HCT116 (cell line): ENCODE measurements around the gene YY1. TPM values are rescaled to one million over a fixed set of nuclear protein-coding genes. Genes with fewer than 3 reads are reported as not detected.

ENCODE experiments used
- ATAC-seq: fragments of 200-7000 bp; cut with Tn5 transposase; 2 replicates; pipeline ENCODE4 v1.9.1; 2020; ENCODE audit warnings: mild to moderate bottlenecking, moderate library complexity
- BruUV-seq: library from RNA; stranded (reverse); fragments of 400-500 nt; replicated peaks from 2 replicates; lab custom pipeline; 2021; lab: Mats Ljungman, UMichigan
- CTCF ChIA-PET: fragments of 300-600 bp; sonication (Branson Sonifier 250); formaldehyde crosslinking; loops from one replicate; lab custom pipeline; 2021; ENCODE audit warnings: antibody characterized with exemption; lab: Charles Lee
- POLR2A ChIA-PET: fragments of 300-600, 350-600 bp; sonication (Branson Sonifier 250); formaldehyde crosslinking; loops from one replicate; lab custom pipeline; 2021; ENCODE audit warnings: antibody characterized with exemption; lab: Charles Lee
- RAD21 ChIA-PET, 2 experiments: fragments of 300-600 bp; sonication (Branson Sonifier 250); formaldehyde crosslinking; loops; one replicate each; lab custom pipeline; 2023; ENCODE audit warnings: low total read pairs in 2 of 2; ENCODE audit not compliant: uncharacterized antibody in 2 of 2, unreplicated experiment in 2 of 2, low non-redundant PET in 1 of 2; lab: Charles Lee
- DNase-seq: peaks from one replicate; pipeline ENCODE4 v3.0.0-alpha.2; 2010; ENCODE audit warnings: low read depth, low spot score
- H2AFZ ChIP-seq: fragments of 200-600 bp; shearing (Covaris generic), sonication (generic); 2 replicates; pipeline ENCODE4 v1.6.1; 2017; ENCODE audit warnings: low read depth, mixed run types, mixed read lengths, antibody characterized with exemption, low read length; ENCODE audit not compliant: poor library complexity, severe bottlenecking
- H3K27ac ChIP-seq: 2 replicates; pipeline ENCODE4 v1.5.1; 2012; ENCODE audit warnings: low read depth, low read length
- H3K27me3 ChIP-seq: fragments of 200-600 bp; sonication (generic); 2 replicates; pipeline ENCODE4 v1.6.1; 2016; ENCODE audit warnings: mixed run types, low read length, mixed read lengths; ENCODE audit not compliant: insufficient read depth
- H3K36me3 ChIP-seq, 2 experiments: fragments of 200-500 bp in 1 of 2; fragments of 200-600 bp in 1 of 2; sonication (Bioruptor generic) in 1 of 2; sonication (generic) in 1 of 2; 2 replicates each; pipeline versions ENCODE4 v1.5.1 to v1.6.1; 2014 to 2016; ENCODE audit warnings: low read length in 2 of 2, inconsistent platforms in 1 of 2, mixed read lengths in 1 of 2, mixed run types in 1 of 2; ENCODE audit not compliant: insufficient read depth in 2 of 2, control insufficient read depth in 1 of 2
- H3K4me1 ChIP-seq, 2 experiments: fragments of 200-600 bp in 1 of 2; sonication (generic) in 1 of 2; 2 replicates each; pipeline versions ENCODE4 v1.5.1 to v1.6.1; 2012 to 2017; ENCODE audit warnings: low read length in 2 of 2, inconsistent platforms in 1 of 2, mild to moderate bottlenecking in 1 of 2, mixed read lengths in 1 of 2, mixed run types in 1 of 2, moderate library complexity in 1 of 2; ENCODE audit not compliant: insufficient read depth in 2 of 2, control insufficient read depth in 1 of 2
- H3K4me2 ChIP-seq: fragments of 200-600 bp; sonication (generic); 2 replicates; pipeline ENCODE4 v1.6.1; 2017; ENCODE audit warnings: mixed run types, low read length, mixed read lengths
- H3K4me3 ChIP-seq, 2 experiments: fragments of 200-600 bp in 1 of 2; sonication (generic) in 1 of 2; replicated peaks in 1 of 2; 2 replicates each; pipeline ENCODE4 v1.5.1; 2011 to 2016; ENCODE audit warnings: low read length in 2 of 2, control low read depth in 1 of 2, low read depth in 1 of 2, mild to moderate bottlenecking in 1 of 2, mixed read lengths in 1 of 2, mixed run types in 1 of 2
- H3K79me2 ChIP-seq: fragments of 200-600 bp; sonication (generic); 2 replicates; pipeline ENCODE4 v1.6.1; 2017; ENCODE audit warnings: mild to moderate bottlenecking, mixed run types, low read length, moderate library complexity, mixed read lengths; ENCODE audit not compliant: insufficient read depth
- H3K9ac ChIP-seq: fragments of 200-600 bp; sonication (generic); 2 replicates; pipeline ENCODE4 v1.6.1; 2016; ENCODE audit warnings: low read length, mixed read lengths
- H3K9me2 ChIP-seq: fragments of 200-600 bp; sonication (generic), shearing (Covaris generic); 2 replicates; pipeline ENCODE4 v1.6.1; 2017; ENCODE audit warnings: mixed run types, mild to moderate bottlenecking, moderate library complexity; ENCODE audit not compliant: insufficient read depth
- H3K9me3 ChIP-seq, 2 experiments: fragments of 200-500 bp in 1 of 2; fragments of 200-600 bp in 1 of 2; sonication (Bioruptor generic) in 1 of 2; sonication (generic) in 1 of 2; 2 replicates each; pipeline ENCODE4 v1.6.1; 2014 to 2017; ENCODE audit warnings: low read length in 2 of 2, mixed read lengths in 2 of 2, inconsistent platforms in 1 of 2, low read depth in 1 of 2, mild to moderate bottlenecking in 1 of 2, mixed run types in 1 of 2, moderate library complexity in 1 of 2; ENCODE audit not compliant: control insufficient read depth in 1 of 2, insufficient read depth in 1 of 2
- H4K20me1 ChIP-seq: fragments of 200-600 bp; sonication (generic), shearing (Covaris generic); 2 replicates; pipeline ENCODE4 v1.6.1; 2017; ENCODE audit warnings: mixed run types, mild to moderate bottlenecking, moderate library complexity; ENCODE audit not compliant: insufficient read depth
- ATF3 ChIP-seq: IDR thresholded peaks from 2 replicates; pipeline ENCODE4 v1.6.1; 2012
- CBX3 ChIP-seq: IDR thresholded peaks from 2 replicates; pipeline ENCODE4 v1.6.1; 2012; ENCODE audit warnings: low read depth
- CEBPB ChIP-seq: IDR thresholded peaks from 2 replicates; pipeline ENCODE4 v1.6.1; 2012; ENCODE audit warnings: low read depth
- EGR1 ChIP-seq: IDR thresholded peaks from 2 replicates; pipeline ENCODE4 v1.6.1; 2012; ENCODE audit warnings: low read depth
- EZH2 ChIP-seq: fragments of 200-600 bp; sonication (generic); IDR thresholded peaks from 2 replicates; pipeline ENCODE4 v1.6.1; 2017; ENCODE audit warnings: antibody characterized with exemption, mixed run types
- EZH2phosphoT487 ChIP-seq: fragments of 200-600 bp; IDR thresholded peaks from 2 replicates; pipeline ENCODE4 v1.6.1; 2018; ENCODE audit warnings: antibody characterized with exemption, borderline replicate concordance
- FOSL1 ChIP-seq: IDR thresholded peaks from 2 replicates; pipeline ENCODE4 v1.6.1; 2012; ENCODE audit warnings: low read depth
- MAX ChIP-seq: IDR thresholded peaks from 2 replicates; pipeline ENCODE4 v1.6.1; 2012
- POLR2AphosphoS5 ChIP-seq: IDR thresholded peaks from 2 replicates; pipeline ENCODE4 v1.6.1; 2011; ENCODE audit warnings: mild to moderate bottlenecking, low read depth, low read length, moderate library complexity
- RAD21 ChIP-seq: IDR thresholded peaks from 2 replicates; pipeline ENCODE4 v1.6.1; 2012; ENCODE audit warnings: low read depth, mild to moderate bottlenecking
- REST ChIP-seq: IDR thresholded peaks from 2 replicates; pipeline ENCODE4 v1.6.1; 2012; ENCODE audit warnings: low read depth
- SIN3A ChIP-seq: IDR thresholded peaks from 2 replicates; pipeline ENCODE4 v1.6.1; 2012; ENCODE audit warnings: low read depth
- SP1 ChIP-seq: IDR thresholded peaks from 2 replicates; pipeline ENCODE4 v1.6.1; 2012; ENCODE audit warnings: low read depth
- TCF7L2 ChIP-seq: IDR thresholded peaks from 2 replicates; pipeline ENCODE4 v1.7.0; 2011; ENCODE audit warnings: borderline replicate concordance, inconsistent platforms; ENCODE audit not compliant: insufficient read depth, insufficient read length; ENCODE audit errors: extremely low read depth
- YY1 ChIP-seq: IDR thresholded peaks from 2 replicates; pipeline ENCODE4 v1.6.1; 2011; ENCODE audit warnings: low read length, low read depth, moderate library complexity, mild to moderate bottlenecking; ENCODE audit not compliant: insufficient replicate concordance; ENCODE audit errors: extremely low read depth
- ZBTB33 ChIP-seq: IDR thresholded peaks from 2 replicates; pipeline ENCODE4 v1.6.1; 2011; ENCODE audit warnings: mild to moderate bottlenecking, low read length, moderate library complexity; ENCODE audit not compliant: insufficient replicate concordance; ENCODE audit errors: extremely low read depth
- ZNF274 ChIP-seq: fragments of 200-500 bp; sonication (Bioruptor generic); IDR thresholded peaks from 2 replicates; pipeline ENCODE4 v1.6.1; 2014; ENCODE audit warnings: mild to moderate bottlenecking, low read depth, low read length, inconsistent platforms
- intact Hi-C: fragments of 100-400 bp; cut with micrococcal nuclease; formaldehyde crosslinking; loops from 2 replicates; pipeline ENCODE4 v1.10.0; 2022
- total RNA-seq: library from RNA; stranded (reverse); gene quantifications from one replicate; pipeline ENCODE4 v1.2.1, GENCODE V29; 2021; ENCODE audit not compliant: unreplicated experiment

Gene YY1
- total RNA-seq, 1 experiment from 2014 or later, result 111 TPM

GRCh38 chr14:100282083-100282350 lies 43.1 kb downstream of the YY1 start:
- no peak overlapping the region for H3K27ac ChIP-seq
- H3K9me3 ChIP-seq, result no peaks in the 10 kb centered on the region
- POLR2A ChIA-PET, result interaction anchor here (1.2 kb wide), 1 partner anchor 41 kb away, joined by 4 read pairs; no protein-coding TSS in a partner anchor

More at GRCh38 chr14:100282083-100282350, 43.1 kb downstream of the YY1 start:
- Histone ChIP-seq H3K9ac (no peak overlapping the region), H4K20me1 (peaks cover 20% of the 10 kb centered on the region), H3K4me1 (peaks cover 5 to 26% of the 10 kb centered on the region in 2 experiments; a peak in 2 of 4 replicates), H3K27me3 (no peaks in the 10 kb centered on the region), H3K4me3 (no peak overlapping the region), H3K4me2 (no peak overlapping the region), H3K79me2 (peaks cover 56% of the 10 kb centered on the region), H3K36me3 (peaks cover 0 to 4% of the 10 kb centered on the region in 2 experiments; a peak in 2 of 4 replicates), H2AFZ (no peak overlapping the region), H3K9me2 (no peaks in the 10 kb centered on the region)
- TF ChIP-seq EZH2 (no peak), TCF7L2 (no peak), EGR1 (no peak), CBX3 (no peak), EZH2phosphoT487 (no peak), CEBPB (no peak), SIN3A (no peak), POLR2AphosphoS5 (no peak), MAX (no peak), SP1 (no peak), RAD21 (no peak), ATF3 (no peak), FOSL1 (no peak), REST (no peak), ZNF274 (no peak), ZBTB33 (no peak), YY1 (no peak)
- CTCF ChIA-PET, result interaction anchor here (1.3 kb wide), 1 partner anchor 12 kb away, joined by 6 read pairs; no protein-coding TSS in a partner anchor
- RAD21 ChIA-PET, result no interaction called here
- ATAC-seq, result no peak
- no peak for DNase-seq
- intact Hi-C loops, result no loop called here
- BruUV-seq, result no TSS peak
